Measurements from ENCODE around the gene NTRK2. TPM values are rescaled to one million over a fixed set of nuclear protein-coding genes. Genes with fewer than 3 reads are reported as not detected.

Gene NTRK2
- under 0.01 TPM in 1 of 2 replicates, not detected in the other for total RNA-seq

GRCh38 chr9:84669288-84670137 is at the start of gene NTRK2:
NTRK2 (plus strand) TSS chr9:84669729; CDS start chr9:84670749, 1,020 bp downstream.

Measured in airway epithelial cell (primary cell).